D721Med (cell line): ENCODE results near the gene GRN.

Experiments
- DNase-seq: peaks from one replicate; pipeline ENCODE4 v3.0.0; 2011; ENCODE audit warnings: low spot score; ENCODE audit not compliant: insufficient read length
- FAIRE-seq: peaks from 2 replicates; lab custom pipeline; 2011; peaks lifted over from hg19 to GRCh38; lab: Jason Lieb, UNC
- TF ChIP-seq, protein P1 (sequence below): IDR thresholded peaks from 2 replicates; pipeline ENCODE4 v1.5.1; 2012; ENCODE audit warnings: mild to moderate bottlenecking, control low read depth; ENCODE audit not compliant: insufficient read depth; ENCODE audit errors: missing control alignments

GRN gene

DNA sequence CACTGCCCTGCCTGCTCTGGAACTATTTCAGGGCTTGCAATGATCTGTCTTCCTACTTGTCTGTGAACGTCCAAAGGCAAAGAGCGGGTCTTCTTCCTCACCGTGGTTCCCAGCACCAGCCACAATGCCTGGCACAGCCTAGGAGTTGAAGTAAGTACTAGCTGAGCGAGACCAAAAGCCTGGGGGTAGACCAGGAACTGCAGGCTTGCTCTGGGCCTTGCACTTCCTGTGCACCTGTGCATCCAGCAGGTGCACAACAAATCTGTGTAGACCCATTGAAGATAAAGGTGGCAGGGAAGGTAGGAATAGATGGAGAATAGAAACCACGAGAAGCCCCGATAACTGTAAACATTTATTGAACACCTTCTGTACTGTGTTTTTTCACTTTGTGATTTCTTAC, 13.9 kb downstream of the GRN start:
- TF ChIP-seq, protein P1, sequence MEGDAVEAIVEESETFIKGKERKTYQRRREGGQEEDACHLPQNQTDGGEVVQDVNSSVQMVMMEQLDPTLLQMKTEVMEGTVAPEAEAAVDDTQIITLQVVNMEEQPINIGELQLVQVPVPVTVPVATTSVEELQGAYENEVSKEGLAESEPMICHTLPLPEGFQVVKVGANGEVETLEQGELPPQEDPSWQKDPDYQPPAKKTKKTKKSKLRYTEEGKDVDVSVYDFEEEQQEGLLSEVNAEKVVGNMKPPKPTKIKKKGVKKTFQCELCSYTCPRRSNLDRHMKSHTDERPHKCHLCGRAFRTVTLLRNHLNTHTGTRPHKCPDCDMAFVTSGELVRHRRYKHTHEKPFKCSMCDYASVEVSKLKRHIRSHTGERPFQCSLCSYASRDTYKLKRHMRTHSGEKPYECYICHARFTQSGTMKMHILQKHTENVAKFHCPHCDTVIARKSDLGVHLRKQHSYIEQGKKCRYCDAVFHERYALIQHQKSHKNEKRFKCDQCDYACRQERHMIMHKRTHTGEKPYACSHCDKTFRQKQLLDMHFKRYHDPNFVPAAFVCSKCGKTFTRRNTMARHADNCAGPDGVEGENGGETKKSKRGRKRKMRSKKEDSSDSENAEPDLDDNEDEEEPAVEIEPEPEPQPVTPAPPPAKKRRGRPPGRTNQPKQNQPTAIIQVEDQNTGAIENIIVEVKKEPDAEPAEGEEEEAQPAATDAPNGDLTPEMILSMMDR: no peak
- FAIRE-seq: no peak
- DNase-seq: no peak

DNA sequence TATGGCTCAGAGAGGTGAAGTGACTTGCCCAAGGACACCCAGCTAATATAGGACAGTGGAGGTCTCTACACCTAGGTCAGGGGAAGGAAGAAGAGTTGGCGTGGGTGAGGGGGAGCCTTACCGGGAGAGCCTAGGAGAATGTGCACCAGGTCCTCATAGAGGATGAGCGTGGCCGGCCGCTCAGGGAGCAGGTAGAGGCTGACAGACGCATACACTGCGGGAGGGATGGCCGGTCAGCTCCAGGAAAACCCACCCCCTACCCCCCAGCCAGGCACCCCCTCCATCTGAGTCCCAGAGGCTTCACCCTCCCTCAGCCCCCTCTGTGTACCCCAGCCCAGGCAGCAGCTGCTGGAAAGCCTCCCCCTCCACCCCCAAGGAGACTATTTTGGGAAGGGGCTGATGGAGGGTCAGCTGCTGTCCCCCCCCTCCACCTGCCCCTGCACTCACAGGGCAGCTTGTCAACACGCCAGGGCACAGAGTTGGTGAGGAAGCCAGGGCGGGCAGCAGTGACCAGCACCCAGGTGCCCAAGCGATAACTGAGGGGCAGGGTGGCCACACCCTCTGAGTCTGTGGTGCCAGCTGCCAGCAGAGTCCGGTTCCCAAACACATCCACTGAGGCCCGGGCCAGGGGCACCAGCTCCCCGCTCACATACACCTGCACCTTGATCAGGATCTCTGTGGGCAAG, 14.5 kb downstream of the GRN start:
- TF ChIP-seq, protein P1: no peak
- FAIRE-seq (no peak), DNase-seq (no peak)

DNA sequence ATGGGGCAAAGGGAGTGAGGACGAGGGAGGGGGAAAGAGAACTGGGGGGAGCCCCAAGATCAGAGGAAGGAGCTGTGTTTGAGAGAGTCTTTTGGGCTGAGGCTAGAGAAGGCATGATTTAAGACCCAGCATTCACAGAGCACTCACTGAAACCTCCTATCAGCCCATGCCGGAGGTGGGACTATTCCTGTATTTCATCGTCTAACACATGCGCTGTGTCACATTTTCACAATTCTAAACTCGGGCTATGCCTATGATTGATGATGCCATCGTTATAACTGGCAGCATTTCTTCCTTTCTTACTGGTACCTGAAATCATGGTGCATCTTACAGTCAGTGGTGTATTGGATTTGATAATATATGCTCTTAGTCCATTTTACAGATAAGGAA, 15.0 kb downstream of the GRN start:
- no peak for DNase-seq
- no peak for FAIRE-seq
- TF ChIP-seq, protein P1: no peak

DNA sequence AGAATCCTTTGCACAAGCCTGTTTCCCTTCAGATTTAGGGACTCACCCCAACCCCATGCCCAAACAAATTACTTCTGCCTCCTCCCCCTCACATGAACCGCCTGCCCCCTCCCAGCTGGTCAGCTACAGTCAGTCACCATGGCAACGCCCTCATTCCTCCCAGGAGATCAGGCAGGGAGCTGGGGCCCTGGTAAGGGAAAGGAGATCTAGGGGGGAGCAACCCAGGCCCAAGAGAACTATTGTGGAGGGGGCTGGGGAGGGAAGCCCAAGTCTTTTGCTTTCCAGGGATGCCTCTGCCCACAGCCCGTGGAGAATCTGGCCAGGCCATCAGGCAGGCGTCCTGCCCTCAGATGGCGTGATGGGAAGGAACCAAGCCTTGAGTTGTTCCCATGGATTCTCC, 15.7 kb downstream of the GRN start:
- DNase-seq: no peak
- no peak for FAIRE-seq
- TF ChIP-seq, protein P1: no peak

DNA sequence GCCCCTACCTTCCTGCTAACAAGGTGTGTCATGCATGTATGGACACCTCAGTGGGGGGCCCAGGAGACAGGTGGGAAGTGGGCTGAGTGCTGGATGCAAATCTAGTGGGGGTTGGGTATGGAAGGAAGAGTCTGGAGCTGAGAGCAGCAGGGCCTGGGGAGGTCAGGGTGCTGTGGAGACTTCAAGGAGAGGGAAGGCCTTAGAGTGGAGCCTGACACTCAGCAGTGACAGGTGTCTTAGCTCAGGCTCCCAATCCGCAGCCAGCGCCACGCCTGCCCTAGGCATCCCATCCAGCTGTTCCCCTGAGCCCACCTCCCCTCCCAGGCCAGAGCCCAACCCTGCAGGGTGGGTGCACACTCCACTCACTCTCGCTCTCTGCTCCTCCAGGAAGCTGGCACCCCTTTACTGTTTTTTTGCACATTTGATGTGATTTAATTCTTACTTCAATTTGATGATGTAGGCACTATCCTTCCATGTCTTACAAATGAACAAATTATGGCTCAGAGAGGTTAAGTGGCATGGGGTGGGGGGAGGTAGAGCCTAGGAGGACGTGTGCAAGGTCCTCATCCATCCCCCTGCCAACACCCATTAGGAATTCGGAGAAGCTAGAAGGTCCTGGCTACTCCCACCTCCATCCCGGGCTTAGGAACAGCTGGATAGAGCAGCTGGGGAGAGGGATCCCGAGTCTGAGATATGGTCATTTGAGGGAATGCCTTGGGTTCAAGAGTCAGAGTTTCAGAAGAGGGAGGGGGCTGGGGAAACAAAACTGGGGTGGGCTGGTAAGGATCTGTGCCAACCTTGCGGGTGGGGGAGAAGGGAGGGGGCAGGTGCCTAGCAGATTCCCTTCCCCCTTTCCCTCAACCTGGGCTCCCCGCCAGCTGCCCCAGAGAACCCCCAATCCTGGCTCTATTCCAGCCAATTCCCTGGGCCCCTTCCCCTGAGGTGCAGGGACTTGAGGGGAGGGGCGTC, 16.5 kb downstream of the GRN start:
- no peak for DNase-seq
- TF ChIP-seq, protein P1: no peak
- FAIRE-seq: no peak

DNA sequence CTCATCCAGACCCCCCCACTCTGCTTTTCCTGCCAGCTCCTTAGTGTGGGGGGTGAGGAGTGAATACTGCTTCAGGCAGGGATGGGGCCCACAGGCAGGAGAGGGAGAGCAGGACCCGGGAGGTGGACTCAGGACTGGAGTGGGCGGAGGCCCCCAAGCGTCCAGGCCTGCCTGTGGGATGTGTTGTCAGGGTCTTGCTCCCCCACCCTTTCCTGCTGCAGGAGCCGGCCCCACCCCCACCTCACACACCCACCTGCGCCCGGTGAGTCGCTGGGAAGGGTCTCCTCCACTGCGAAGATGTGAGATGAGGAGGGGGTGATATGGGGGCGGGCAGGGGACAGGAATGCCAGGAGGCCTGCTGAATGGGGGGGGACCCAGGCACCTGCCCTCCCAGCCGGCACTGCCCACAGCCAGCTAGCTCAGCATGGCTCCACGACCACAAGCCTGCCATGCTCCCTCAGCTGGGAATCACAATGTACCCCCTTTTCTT, 17.4 kb downstream of the GRN start:
- TF ChIP-seq, protein P1: no peak
- DNase-seq: no peak
- FAIRE-seq: no peak
